ENCODE results near the gene DNM3.

DNM3 gene

GRCh38 chr1:172185211-172185610, 343.9 kb downstream of the DNM3 start:
- no peak for DNase-seq (ENCODE audit: extremely low read depth, low read depth)
- TF ChIP-seq CTCF (IDR thresholded peaks at IDR 0.05; ENCODE audit: low read depth, low read length, missing control alignments), result no peak
- no peak overlapping the region for H3K4me3 ChIP-seq (replicated peaks; ENCODE audit: low read depth, low read length)

GRCh38 chr1:172185996-172186395, 344.7 kb downstream of the DNM3 start:
- no peak overlapping the region for H3K4me3 ChIP-seq (replicated peaks; ENCODE audit: low read depth, low read length)
- TF ChIP-seq CTCF (IDR thresholded peaks at IDR 0.05; ENCODE audit: low read depth, low read length, missing control alignments), result no peak
- DNase-seq (ENCODE audit: extremely low read depth, low read depth), result no peak

GRCh38 chr1:172201572-172201971, 360.3 kb downstream of the DNM3 start:
- H3K4me3 ChIP-seq (replicated peaks; ENCODE audit: low read depth, low read length), result no peak overlapping the region
- no peak for TF ChIP-seq CTCF (IDR thresholded peaks at IDR 0.05; ENCODE audit: low read depth, low read length, missing control alignments)
- no peak for DNase-seq (ENCODE audit: extremely low read depth, low read depth)

GRCh38 chr1:172203135-172203823, 362.0 kb downstream of the DNM3 start:
- no peak overlapping the region for H3K4me3 ChIP-seq (replicated peaks; ENCODE audit: low read depth, low read length)
- no peak for TF ChIP-seq CTCF (IDR thresholded peaks at IDR 0.05; ENCODE audit: low read depth, low read length, missing control alignments)
- no peak for DNase-seq (ENCODE audit: extremely low read depth, low read depth)

- no peak overlapping the region for H3K4me3 ChIP-seq (replicated peaks; ENCODE audit: low read depth, low read length)
- no peak for TF ChIP-seq CTCF (IDR thresholded peaks at IDR 0.05; ENCODE audit: low read depth, low read length, missing control alignments)
- DNase-seq (ENCODE audit: extremely low read depth, low read depth), result no peak
Observed at GRCh38 chr1:172203902-172204301, 362.6 kb downstream of the DNM3 start.

GRCh38 chr1:172206256-172206655, 365.0 kb downstream of the DNM3 start:
- no peak for DNase-seq (ENCODE audit: extremely low read depth, low read depth)
- TF ChIP-seq CTCF (IDR thresholded peaks at IDR 0.05; ENCODE audit: low read depth, low read length, missing control alignments), result no peak
- H3K4me3 ChIP-seq (replicated peaks; ENCODE audit: low read depth, low read length), result no peak overlapping the region

GRCh38 chr1:172208635-172209034, 367.3 kb downstream of the DNM3 start:
- H3K4me3 ChIP-seq (replicated peaks; ENCODE audit: low read depth, low read length), result no peak overlapping the region
- no peak for DNase-seq (ENCODE audit: extremely low read depth, low read depth)
- no peak for TF ChIP-seq CTCF (IDR thresholded peaks at IDR 0.05; ENCODE audit: low read depth, low read length, missing control alignments)
